K562 (cell line): ENCODE results near the gene SLC25A48. TPM values are rescaled to one million over a fixed set of nuclear protein-coding genes. Genes with fewer than 3 reads are reported as not detected.

ENCODE experiments used
- ATAC-seq: fragments of 200-7000 bp; cut with Tn5 transposase; 3 replicates; pipeline ENCODE4 v1.9.1; 2020; ENCODE audit warnings: moderate library complexity
- BruUV-seq: library from RNA; stranded (reverse); fragments of 400-500 nt; replicated peaks from 2 replicates; lab custom pipeline; 2021; lab: Mats Ljungman, UMichigan
- CTCF ChIA-PET: fragments of 300-600 bp; formaldehyde crosslinking; extraction: SDS; loops from one replicate; lab custom pipeline; 2021; ENCODE audit warnings: low intra/inter-chr PET ratio; lab: Yijun Ruan, JAX
- POLR2A ChIA-PET: fragments of 300-600, 350-650 bp; sonication (Branson Sonifier 250); formaldehyde crosslinking; extraction: SDS; loops from one replicate; lab custom pipeline; 2021; ENCODE audit warnings: antibody characterized with exemption, inconsistent platforms; lab: Yijun Ruan, JAX
- DNase-seq, 4 experiments: peaks; one replicate each; pipeline versions ENCODE4 v3.0.0 to v3.0.0-alpha.2; 2011 to 2018; ENCODE audit warnings: low spot score in 3 of 4, mixed read lengths in 3 of 4; ENCODE audit errors: extremely low read depth in 1 of 4
- FAIRE-seq: peaks from 2 replicates; lab custom pipeline; 2011; peaks lifted over from hg19 to GRCh38; lab: Jason Lieb, UNC
- H2AFZ ChIP-seq: 2 replicates; pipeline ENCODE4 v1.6.0; 2011; ENCODE audit warnings: low read depth, low read length, control low read depth, inconsistent platforms
- H3K27ac ChIP-seq: fragments of 200-600 bp; 3 replicates; pipeline ENCODE4 v1.8.0; 2011; ENCODE audit warnings: low read depth, mild to moderate bottlenecking, control low read depth, inconsistent platforms, low read length, moderate library complexity, mixed read lengths; ENCODE audit errors: extremely low read depth
- H3K27me3 ChIP-seq, 2 experiments: fragments of 300-600 bp in 1 of 2; 2 replicates in 1 of 2; 3 replicates in 1 of 2; pipeline versions ENCODE4 v1.6.0 to v1.8.0; 2011; ENCODE audit warnings: inconsistent platforms in 2 of 2, low read length in 2 of 2, mild to moderate bottlenecking in 1 of 2, mixed read lengths in 1 of 2, moderate library complexity in 1 of 2; ENCODE audit not compliant: control insufficient read depth in 2 of 2, insufficient read depth in 2 of 2
- H3K36me3 ChIP-seq: fragments of 300-600 bp; 3 replicates; pipeline ENCODE4 v1.8.0; 2011; ENCODE audit warnings: mild to moderate bottlenecking, low read length, inconsistent platforms; ENCODE audit not compliant: control insufficient read depth, insufficient read depth
- H3K4me1 ChIP-seq, 2 experiments: fragments of 200-600 bp in 1 of 2; replicated peaks in 1 of 2; 2 replicates in 1 of 2; 3 replicates in 1 of 2; pipeline versions ENCODE4 v1.5.1 to v1.8.0; 2011; ENCODE audit warnings: inconsistent platforms in 2 of 2, low read length in 2 of 2, mild to moderate bottlenecking in 1 of 2, mixed read lengths in 1 of 2, moderate library complexity in 1 of 2; ENCODE audit not compliant: control insufficient read depth in 2 of 2, insufficient read depth in 2 of 2
- H3K4me2 ChIP-seq: 2 replicates; pipeline ENCODE4 v1.6.1; 2011; ENCODE audit warnings: low read length, control low read depth, inconsistent platforms, mixed read lengths; ENCODE audit not compliant: insufficient read depth
- H3K4me3 ChIP-seq: fragments of 200-600 bp; sonication (generic), shearing (Covaris generic); 2 replicates; pipeline ENCODE4 v1.5.1; 2016; ENCODE audit warnings: control low read depth, inconsistent platforms
- H3K79me2 ChIP-seq: fragments of 200-600 bp; 3 replicates; pipeline ENCODE4 v1.8.0; 2011; ENCODE audit warnings: low read length, inconsistent platforms; ENCODE audit not compliant: control insufficient read depth, insufficient read depth
- H3K9ac ChIP-seq, 2 experiments: 2 replicates each; pipeline versions ENCODE4 v1.6.0 to v1.6.1; 2011; ENCODE audit warnings: low read depth in 2 of 2, low read length in 2 of 2, control low read depth in 1 of 2, inconsistent platforms in 1 of 2, mild to moderate bottlenecking in 1 of 2, mixed read lengths in 1 of 2; ENCODE audit not compliant: insufficient read depth in 1 of 2
- H3K9me1 ChIP-seq: one replicate; pipeline ENCODE4 v1.6.0; 2011; ENCODE audit warnings: inconsistent platforms, mild to moderate bottlenecking, low read length, moderate library complexity; ENCODE audit not compliant: control insufficient read depth, insufficient read depth
- H3K9me3 ChIP-seq: replicated peaks from 2 replicates; pipeline ENCODE4 v1.5.1; 2011; ENCODE audit warnings: low read depth, low read length, inconsistent platforms; ENCODE audit not compliant: control insufficient read depth, insufficient read depth
- H4K20me1 ChIP-seq: replicated peaks from 2 replicates; pipeline ENCODE4 v1.6.1; 2011; ENCODE audit warnings: low read length, inconsistent platforms, mixed read lengths; ENCODE audit not compliant: control insufficient read depth, insufficient read depth
- FOS ChIP-seq: IDR thresholded peaks from 3 replicates; pipeline ENCODE4 v1.6.1; 2011; ENCODE audit not compliant: insufficient read length; ENCODE audit errors: extremely low read depth
- HMG20A ChIP-seq: fragments of 450-650 bp; formaldehyde crosslinking; conservative IDR thresholded peaks from 2 replicates; pipeline ENCODE4 v1.4.0; 2020; ENCODE audit warnings: mild to moderate bottlenecking, mixed read lengths
- JUN ChIP-seq, 2 experiments: sonication (generic) in 1 of 2; formaldehyde crosslinking in 1 of 2; IDR thresholded peaks; 2 replicates each; pipeline versions ENCODE4 v1.6.1 to v1.8.0; 2012 to 2022; ENCODE audit warnings: borderline replicate concordance in 2 of 2, mild to moderate bottlenecking in 2 of 2, improper control_type of control experiment in 1 of 2, low read depth in 1 of 2, low read length in 1 of 2, missing genetic modification reagents in 1 of 2
- MTA2 ChIP-seq: fragments of 450-650 bp; IDR thresholded peaks from 2 replicates; pipeline ENCODE4 v1.6.1; 2016; ENCODE audit warnings: low read depth
- OTX1 ChIP-seq: fragments of 450-650 bp; formaldehyde crosslinking; IDR thresholded peaks from 2 replicates; pipeline ENCODE4 v1.4.0; 2022; ENCODE audit warnings: mild to moderate bottlenecking
- PHTF2 ChIP-seq: fragments of 250-450 bp; sonication (Bioruptor Pico); IDR thresholded peaks from 2 replicates; pipeline ENCODE4 v1.5.0; 2021; ENCODE audit warnings: mild to moderate bottlenecking
- PTTG1 ChIP-seq: fragments of 450-650 bp; IDR thresholded peaks from 2 replicates; pipeline ENCODE4 v1.6.1; 2016; ENCODE audit warnings: low read depth, mild to moderate bottlenecking, missing genetic modification characterization, missing compliant biosample characterization
- TAL1 ChIP-seq: fragments of 450-650 bp; IDR thresholded peaks from 2 replicates; pipeline ENCODE4 v1.6.1; 2016; ENCODE audit warnings: mild to moderate bottlenecking
- WGBS: fragments of 100-300 bp; shearing (Covaris generic); methylation state at CpG from one replicate; pipeline ENCODE4 v1.1.6; 2016; ENCODE audit warnings: low coverage, mixed read lengths; ENCODE audit not compliant: insufficient coverage; ENCODE audit errors: missing lambda C conversion rate; 5-methylcytosine and 5-hydroxymethylcytosine counted together
- in situ Hi-C: fragments of 300-500 bp; cut with MboI; formaldehyde crosslinking; loops from 4 replicates; pipeline ENCODE4 v1.15.0; 2018; ENCODE audit warnings: inconsistent platforms, mixed read lengths
- intact Hi-C: fragments of 100-400 bp; cut with micrococcal nuclease; formaldehyde crosslinking; loops from 2 replicates; pipeline ENCODE4 v1.14.2; 2022
- polyA plus RNA-seq, 8 experiments: library from polyadenylated mRNA; depleted of rRNA in 4 of 8; stranded (reverse) in 5 of 8; unstranded in 3 of 8; fragments of >200 nt; fragmentation: Nextera tagmentation in 2 of 8; fragmentation: Illumina TruSeq in 1 of 8; extraction: Ambion mirVana in 2 of 8; extraction: Trizol in 1 of 8; gene quantifications; 2 replicates each; pipeline versions ENCODE4 v1.2.1 to v1.2.3, GENCODE V29; 2011 to 2014; ENCODE audit warnings: inconsistent platforms in 1 of 8, missing spikeins in 1 of 8
- total RNA-seq, 7 experiments: library from RNA; depleted of rRNA in 6 of 7; stranded (reverse); fragments of >200 nt in 6 of 7; fragmentation: Illumina TruSeq in 2 of 7; extraction: Trizol in 2 of 7; gene quantifications; 2 replicates each; pipeline versions ENCODE4 v1.2.1 to v1.2.3, GENCODE V29; 2011 to 2021; ENCODE audit warnings: low replicate concordance in 1 of 7
- TF ChIP-seq, protein P1 (sequence below): fragments of 450-650 bp; IDR thresholded peaks from 2 replicates; pipeline ENCODE4 v1.6.1; 2017; ENCODE audit warnings: mild to moderate bottlenecking, moderate library complexity
- TF ChIP-seq, protein P2 (sequence below): fragments of 250-450 bp; sonication (Bioruptor Pico); IDR thresholded peaks from 2 replicates; pipeline ENCODE4 v1.4.0; 2020; ENCODE audit warnings: mild to moderate bottlenecking, moderate library complexity

SLC25A48 gene
- total and polyA plus RNA-seq, 9 of the 15 experiments (the other 6 are each of a cell fraction or from before 2014, with no cell fraction given) = 0.08 to 0.35 (median 0.23) TPM; not detected in 1

DNA sequence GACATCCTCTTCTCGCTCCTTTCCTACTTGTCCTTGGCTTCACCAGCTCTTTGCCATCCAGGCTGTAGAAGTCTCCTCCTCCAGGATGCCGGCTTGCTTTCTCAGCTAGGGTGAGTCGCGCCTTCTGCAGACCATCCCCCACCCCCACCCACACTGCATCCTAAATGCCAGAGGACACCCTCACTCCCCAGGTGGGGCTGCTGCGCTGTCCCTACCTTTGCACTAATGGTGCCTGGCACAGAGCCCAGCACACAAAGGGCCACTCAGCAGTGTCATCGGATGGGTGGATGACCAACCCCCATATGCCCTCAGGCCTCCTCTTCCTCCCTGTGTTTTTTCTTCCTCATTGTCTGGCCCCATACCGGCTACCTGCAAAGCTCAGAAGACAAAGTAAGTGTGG is 46.3 kb downstream of the SLC25A48 start:
- Histone ChIP-seq H3K79me2 (no peaks in the 10 kb centered on the region), H3K9me3 (no peaks in the 10 kb centered on the region), H3K4me3 (no peak overlapping the region), H4K20me1 (no peaks in the 10 kb centered on the region), H3K4me1 (no peaks in the 10 kb centered on the region), H3K36me3 (no peaks in the 10 kb centered on the region), H3K9me1 (no peaks in the 10 kb centered on the region), H3K27ac (no peak overlapping the region), H2AFZ (no peak overlapping the region), H3K9ac (peak overlapping the region in 1 of 2 experiments; percentile 33; a peak in 1 of 4 replicates), H3K27me3 (peaks cover 2 to 38% of the 10 kb centered on the region in 2 experiments; a peak in 3 of 5 replicates), H3K4me2 (no peak overlapping the region)
- no peak for ATAC-seq
- intact Hi-C loops (no loop called here), in situ Hi-C loops (no loop called here)
- no peak for FAIRE-seq
- BruUV-seq = no TSS peak
- ChIA-PET CTCF (no interaction called here), POLR2A (no interaction called here)
- 5% methylated on average over 4 of the region's 7 CpGs for WGBS
- no peak for DNase-seq
- TF ChIP-seq PHTF2 (no peak), HMG20A (no peak), PTTG1 (tag) (no peak), TAL1 (no peak), MTA2 (no peak), JUN (IDR thresholded peaks at IDR 0.05; ENCODE audit: borderline replicate concordance, low read depth, low read length) (no peak), JUN (CRISPR knock-in tag; IDR thresholded peaks at IDR 0.05; ENCODE audit: borderline replicate concordance) (no peak), FOS (no peak), OTX1 (CRISPR knock-in tag) (no peak)
- TF ChIP-seq, protein P1, sequence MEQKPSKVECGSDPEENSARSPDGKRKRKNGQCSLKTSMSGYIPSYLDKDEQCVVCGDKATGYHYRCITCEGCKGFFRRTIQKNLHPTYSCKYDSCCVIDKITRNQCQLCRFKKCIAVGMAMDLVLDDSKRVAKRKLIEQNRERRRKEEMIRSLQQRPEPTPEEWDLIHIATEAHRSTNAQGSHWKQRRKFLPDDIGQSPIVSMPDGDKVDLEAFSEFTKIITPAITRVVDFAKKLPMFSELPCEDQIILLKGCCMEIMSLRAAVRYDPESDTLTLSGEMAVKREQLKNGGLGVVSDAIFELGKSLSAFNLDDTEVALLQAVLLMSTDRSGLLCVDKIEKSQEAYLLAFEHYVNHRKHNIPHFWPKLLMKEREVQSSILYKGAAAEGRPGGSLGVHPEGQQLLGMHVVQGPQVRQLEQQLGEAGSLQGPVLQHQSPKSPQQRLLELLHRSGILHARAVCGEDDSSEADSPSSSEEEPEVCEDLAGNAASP = no peak
- TF ChIP-seq, protein P2, sequence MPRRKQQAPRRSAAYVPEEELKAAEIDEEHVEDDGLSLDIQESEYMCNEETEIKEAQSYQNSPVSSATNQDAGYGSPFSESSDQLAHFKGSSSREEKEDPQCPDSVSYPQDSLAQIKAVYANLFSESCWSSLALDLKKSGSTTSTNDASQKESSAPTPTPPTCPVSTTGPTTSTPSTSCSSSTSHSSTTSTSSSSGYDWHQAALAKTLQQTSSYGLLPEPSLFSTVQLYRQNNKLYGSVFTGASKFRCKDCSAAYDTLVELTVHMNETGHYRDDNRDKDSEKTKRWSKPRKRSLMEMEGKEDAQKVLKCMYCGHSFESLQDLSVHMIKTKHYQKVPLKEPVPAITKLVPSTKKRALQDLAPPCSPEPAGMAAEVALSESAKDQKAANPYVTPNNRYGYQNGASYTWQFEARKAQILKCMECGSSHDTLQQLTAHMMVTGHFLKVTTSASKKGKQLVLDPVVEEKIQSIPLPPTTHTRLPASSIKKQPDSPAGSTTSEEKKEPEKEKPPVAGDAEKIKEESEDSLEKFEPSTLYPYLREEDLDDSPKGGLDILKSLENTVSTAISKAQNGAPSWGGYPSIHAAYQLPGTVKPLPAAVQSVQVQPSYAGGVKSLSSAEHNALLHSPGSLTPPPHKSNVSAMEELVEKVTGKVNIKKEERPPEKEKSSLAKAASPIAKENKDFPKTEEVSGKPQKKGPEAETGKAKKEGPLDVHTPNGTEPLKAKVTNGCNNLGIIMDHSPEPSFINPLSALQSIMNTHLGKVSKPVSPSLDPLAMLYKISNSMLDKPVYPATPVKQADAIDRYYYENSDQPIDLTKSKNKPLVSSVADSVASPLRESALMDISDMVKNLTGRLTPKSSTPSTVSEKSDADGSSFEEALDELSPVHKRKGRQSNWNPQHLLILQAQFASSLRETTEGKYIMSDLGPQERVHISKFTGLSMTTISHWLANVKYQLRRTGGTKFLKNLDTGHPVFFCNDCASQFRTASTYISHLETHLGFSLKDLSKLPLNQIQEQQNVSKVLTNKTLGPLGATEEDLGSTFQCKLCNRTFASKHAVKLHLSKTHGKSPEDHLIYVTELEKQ (CRISPR knock-in tag) = no peak
